SIG-M5 treated with dmso at 0.1 percent for 504 hours (cell line): Measurements from ENCODE around the gene NTM.

Experiments
- DNase-seq: peaks from one replicate; lab custom pipeline; 2025; ENCODE audit not compliant: unreplicated experiment; lab: John Stamatoyannopoulos, UW

The NTM gene

DNA sequence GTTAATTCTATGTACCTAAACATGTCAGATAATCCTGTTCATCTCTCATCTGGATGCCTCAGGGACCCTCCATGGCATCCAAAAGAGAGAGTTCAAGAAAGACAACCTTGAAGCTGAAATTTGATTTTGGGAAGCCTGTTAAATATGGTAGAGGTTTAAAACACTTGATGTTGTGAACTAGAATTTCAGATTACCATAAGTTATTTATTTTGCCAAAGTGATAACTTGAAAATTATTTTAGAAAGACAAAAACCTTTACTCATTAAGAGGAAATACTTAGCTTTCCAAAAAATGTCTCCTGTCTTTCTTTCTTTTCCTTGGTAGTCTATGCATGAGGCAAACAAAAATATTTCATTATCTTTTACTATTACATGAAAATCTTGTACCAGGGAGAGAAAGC lies 714.0 kb downstream of the NTM start:
- DNase-seq = no peak

DNA sequence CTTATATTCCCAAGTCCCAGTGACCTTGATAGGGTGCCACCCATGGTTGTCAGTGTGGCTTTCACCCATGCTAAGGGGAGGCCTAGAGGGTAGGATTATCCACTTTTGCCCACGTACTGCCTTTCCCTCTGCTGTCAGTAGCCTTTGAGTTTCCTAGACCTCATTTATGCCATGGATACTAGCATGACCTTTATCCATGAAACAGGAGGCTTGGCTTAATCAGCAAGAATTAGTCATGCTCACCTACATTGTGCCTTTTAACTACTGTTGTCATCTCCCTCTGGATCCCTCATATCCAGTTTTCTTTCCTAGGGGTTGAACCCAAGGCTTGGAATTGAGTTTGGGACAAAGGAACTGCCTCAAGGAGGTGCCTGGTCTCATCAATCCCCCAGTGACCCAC lies 716.7 kb downstream of the NTM start:
- no peak for DNase-seq

DNA sequence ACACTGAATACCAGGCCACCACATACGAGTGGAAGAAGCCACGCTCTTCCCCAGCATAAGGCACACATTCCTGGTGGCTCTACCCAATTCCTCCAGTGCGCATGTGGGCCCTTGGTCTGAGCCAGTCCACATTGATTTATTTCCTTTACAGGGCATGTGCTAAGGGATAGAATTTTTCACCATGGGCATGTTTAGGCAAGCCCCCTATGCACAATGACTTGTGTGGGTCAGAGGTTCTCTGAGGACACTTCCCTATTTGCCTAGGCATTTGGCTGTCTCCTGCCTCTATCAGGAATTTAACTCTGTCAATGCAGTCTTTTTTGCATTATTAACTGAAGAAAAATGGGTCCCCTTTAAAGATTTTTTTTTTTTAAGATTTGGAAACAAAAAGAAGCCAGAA lies 718.1 kb downstream of the NTM start:
- DNase-seq = no peak

DNA sequence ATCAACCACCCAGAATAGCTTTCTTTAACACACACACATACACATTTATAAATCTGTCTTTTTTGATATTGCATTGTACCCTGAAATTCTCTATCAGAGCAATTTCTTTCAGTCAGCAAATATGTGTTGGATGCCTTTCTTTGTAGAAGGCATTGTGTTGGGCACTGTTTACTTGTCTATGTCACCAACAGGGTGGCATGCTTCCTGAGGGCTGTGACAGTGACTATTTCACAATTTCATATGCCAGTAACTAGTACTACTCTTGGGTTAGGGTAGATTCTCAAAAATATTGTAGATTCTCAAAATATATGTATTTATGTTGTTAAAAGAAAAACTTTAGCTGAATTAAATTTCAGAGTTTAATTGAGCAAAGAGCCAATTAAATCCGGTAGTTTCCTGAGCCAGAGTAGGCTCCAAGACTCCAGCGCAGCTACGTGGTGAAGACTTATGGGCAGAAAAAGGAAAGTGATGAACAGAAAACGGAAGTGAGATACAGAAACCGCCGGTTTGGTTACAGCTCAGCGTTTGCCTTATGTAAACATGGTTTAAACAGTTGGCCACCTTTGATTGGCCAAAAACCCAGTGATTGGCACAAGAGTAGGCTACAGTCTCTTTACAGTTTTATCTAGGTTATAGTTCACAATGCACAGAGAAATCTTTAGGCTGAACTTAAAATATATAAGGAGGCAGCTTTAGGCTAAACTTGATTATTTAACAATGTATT lies 723.3 kb downstream of the NTM start:
- DNase-seq = no peak

DNA sequence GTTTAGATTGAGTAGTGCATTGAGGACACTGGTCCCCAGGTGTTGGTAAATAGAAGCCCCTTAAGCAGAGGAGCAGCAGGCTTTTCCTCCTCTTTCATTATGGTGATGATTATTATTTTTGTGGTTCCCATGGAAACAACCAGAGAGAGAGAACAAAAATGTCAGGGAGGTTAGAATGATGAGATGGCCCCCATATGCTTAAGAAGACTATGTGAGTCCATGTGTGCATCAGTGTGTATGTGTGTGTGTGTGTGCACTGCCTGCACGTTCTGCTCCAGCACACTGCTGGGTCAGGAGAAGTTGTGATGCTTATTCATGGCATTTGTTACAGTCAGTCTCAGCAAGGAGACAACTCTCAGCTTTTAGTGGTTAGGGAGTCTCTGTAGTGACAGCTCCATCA lies 724.2 kb downstream of the NTM start:
- DNase-seq = no peak

DNA sequence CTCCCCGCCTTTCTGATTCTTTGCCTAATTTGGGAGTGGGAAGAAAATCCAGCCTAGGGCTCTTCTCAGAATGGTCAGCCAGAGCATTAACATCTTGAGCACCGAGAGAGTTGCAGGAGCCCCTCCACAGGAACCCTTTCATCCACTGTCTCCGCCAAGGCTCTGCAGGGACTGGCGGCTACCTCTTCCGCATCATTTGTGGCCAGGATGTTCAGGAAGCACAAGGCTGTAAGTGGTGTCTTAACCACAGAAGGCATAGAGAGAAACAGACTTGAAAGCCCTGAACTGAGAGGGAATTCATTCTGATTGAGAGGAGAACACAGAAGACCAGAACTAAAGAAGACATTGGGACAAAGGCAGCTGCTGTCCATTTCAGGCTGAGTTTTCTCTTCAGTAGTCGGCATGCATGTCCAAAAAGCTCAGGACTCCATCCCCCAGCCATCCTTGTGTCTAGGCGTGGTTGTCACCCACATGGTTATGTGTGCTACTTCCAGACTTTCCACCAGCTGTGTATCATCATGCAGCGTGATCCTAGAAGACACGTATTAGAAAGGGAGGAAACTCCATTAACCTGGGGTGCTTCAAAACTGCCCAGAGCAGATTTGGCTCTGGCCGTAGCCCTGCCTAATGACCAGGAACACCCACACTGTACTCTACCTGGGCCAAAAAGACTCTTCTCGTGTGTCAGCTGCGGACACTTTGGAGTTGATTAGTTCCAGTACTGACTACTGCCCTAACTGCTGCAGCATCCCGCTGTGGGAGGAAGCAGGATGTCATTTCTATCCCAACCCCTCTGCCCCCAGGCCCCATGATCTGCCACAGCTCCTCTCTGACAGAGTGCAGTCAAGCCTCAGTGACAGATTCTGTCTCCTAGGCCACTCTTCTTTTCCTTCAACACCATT lies 725.1 kb downstream of the NTM start:
- no peak for DNase-seq

DNA sequence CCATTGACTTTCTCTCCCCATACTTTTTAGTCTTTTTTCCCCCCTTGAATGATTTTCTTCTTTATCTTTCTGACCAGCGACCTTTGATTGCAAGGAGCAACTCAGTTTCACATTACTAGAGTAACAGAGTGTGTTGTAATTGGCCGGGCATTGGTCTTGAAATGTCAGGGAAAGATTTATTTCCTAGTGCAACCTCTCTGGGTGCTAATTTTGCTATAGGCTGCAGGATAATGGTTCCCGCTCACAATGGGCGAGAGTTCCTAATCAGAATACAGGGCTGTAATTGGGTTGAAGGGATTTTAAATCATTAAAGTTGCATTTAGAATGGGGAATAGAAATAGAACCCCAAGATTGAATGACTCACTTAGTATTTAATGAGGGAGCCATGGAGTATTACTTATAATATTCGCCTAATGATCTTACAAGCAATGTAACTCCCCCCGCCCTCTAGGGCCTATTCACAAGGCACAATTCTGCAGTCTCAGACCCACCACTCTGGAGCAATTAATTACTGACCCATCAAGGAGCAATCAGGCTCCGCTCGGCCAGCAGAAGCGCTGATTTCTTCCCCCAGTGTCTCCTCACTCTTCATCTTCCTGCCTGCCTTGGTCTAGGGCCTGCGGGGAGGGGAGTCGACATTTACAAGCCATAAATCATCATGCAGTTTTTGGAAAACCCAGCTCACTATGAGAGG lies 725.9 kb downstream of the NTM start:
- DNase-seq = no peak

DNA sequence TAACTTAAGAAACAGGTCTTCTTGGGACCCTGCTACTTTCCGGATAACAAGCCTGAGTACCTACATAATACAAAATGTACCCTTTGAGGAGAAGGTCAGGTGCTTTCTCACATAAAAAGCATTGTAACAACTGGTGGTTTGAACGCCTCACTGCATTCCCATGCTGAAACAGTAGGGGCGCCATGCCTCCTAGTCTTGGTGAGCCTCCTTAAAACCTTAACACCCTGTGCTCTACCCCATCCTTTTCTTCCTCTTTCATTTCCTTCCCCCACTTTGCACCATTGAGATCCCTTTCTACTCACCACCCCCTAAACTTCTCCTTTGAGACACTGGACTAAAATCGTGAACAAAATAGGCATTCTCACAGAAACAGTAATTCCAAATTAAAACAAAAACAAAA lies 729.3 kb downstream of the NTM start:
- DNase-seq = peak; percentile 2

DNA sequence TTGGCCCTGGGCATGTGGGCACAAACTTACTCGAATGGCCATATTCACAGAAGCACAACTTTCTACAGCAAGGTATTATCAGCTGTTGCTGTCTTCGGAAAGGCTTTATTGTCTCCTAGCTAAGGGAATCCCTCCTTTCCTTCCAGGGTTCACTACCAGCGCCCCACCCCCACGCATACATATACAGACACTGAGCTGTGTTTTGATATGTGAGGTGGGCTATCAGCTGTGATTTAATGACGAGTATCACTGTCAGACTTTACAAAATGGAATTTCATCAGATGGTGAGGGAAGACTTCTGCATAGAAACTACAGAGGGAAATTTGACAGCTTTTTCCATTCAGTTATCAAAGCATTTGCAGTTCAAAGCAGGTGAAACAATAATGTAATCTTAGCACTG lies 730.2 kb downstream of the NTM start:
- DNase-seq = no peak

DNA sequence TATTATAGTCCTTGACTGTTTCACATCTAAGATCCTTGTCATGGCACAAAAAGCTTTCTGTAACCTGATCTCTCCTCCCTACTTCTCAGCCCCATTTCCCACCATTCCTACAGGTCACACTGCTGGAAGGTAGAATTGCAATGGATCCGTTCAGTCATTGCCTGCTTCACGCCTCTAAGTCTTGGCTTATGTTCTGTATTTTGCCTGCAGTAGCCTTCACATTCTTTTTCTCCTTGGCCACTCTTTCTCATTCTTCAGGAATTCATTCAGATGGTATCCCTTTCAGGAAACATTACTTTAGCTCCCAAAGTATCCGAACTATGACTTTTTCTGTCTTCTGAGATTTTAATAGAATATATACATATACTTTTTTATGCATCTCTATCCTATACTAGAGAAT lies 731.5 kb downstream of the NTM start:
- no peak for DNase-seq

DNA sequence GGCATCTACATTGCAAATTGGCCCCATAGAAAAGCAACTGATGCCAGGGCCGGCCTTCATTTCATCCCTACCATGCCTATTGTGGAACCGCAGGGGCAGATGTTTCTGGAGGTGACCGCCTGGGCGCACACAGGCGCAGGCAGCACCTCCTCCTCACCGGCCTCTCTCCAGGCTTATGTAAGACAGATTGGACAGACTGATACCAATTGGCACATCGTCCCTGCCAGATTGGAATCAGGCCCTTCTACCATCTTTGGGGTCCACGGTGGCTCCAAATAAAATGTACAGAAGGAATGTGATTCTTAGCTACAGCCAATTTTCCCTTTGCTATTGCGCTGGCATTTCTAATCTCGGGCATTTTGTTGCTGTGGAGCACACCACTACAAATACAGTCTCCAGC lies 732.6 kb downstream of the NTM start:
- DNase-seq = no peak

DNA sequence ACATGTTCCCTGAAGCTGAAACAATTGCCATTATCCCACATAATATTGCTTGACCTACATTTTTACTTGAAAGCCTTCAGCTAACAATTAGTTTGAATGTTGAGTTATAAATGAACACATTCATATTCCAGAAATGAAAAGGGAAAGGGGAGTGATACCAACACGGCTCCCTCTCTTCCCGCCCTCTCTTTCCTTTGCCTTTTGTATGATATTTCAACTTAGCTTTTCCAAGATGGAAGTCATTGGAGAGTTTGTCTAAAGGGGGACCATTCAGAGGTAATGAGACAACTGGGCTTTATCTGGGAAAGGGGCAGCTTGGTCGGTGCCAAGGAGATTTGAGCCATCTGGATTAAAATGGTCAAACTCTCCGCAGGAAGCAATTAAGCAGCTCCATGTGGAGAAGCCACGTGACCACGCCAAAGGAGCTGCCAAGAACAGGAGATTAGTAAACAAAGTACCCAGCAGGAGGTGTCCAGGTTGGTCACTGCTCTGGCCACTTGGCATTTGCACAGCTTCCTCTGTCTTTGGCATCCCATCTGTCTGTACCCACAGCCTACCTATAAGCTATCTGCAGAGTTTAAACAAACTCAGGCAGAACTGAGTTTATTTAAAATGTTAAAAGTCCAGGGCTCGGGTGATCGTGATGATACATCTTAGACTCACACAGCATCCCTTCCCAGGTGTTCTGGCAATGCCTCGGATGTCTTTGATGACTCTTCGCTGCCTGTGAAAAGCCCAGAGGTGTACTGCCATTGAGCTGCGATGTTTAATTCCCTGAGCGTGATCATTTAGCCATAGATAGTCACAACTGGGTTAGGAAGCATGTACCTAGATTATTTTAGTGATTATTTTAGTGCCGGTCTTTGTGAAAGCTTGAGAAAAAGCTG lies 735.9 kb downstream of the NTM start:
- no peak for DNase-seq

DNA sequence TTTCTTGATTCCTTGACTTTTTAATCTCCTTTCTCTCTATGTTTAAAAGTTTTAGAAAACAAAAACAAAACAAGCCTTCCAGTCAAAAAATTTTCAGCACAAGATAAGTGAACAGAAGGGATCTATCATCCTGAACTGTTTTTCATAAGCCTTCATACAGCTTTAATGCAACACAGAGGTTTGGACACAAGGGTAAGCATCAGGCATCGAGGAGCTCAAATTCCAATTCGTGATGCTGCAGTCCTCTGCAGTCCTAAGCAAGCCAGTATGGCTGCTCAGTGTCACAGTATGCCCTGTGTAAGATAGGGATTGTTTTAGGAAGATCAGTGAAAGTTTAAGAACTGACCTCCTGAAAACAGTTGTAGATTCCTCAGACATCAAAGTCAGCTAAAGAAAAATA lies 740.9 kb downstream of the NTM start:
- no peak for DNase-seq

DNA sequence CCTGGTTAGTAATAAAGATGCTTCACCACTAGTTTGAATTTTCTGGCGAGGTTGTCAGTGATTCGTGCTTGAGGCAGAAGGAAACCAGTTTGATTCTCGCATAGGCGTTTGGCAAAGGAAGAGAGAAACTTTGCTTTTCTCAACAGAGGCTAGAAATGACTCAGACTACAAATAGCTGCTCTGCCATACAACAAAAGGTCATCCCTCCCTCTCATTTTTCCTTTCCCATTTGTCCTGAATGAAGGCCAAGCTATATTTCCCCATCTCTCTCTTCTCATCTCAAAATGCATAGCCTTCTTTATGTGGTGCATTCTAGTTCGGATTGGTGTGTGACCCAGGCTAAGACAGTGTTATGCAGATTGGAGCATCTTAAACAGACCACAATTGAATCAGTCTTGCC lies 741.4 kb downstream of the NTM start:
- DNase-seq = no peak

DNA sequence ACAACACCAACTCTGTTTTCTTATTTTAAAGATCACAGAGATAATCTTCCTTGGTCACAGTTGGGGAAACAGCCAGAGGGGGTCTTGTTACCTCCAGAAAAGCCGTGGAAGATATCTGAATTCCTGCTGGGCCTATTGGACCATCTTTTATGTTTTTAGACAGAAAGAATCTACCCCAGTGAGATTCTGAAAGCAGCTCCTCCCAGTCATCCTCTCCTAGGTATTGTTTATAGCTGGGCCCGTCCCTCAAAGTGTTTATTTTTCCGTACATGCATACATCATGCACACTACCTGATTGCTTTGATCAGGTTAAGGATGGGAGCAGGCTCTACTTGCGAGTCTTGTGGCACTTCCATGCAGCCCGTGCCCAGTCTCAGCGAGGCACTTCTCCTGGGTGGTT lies 742.4 kb downstream of the NTM start:
- DNase-seq = no peak

DNA sequence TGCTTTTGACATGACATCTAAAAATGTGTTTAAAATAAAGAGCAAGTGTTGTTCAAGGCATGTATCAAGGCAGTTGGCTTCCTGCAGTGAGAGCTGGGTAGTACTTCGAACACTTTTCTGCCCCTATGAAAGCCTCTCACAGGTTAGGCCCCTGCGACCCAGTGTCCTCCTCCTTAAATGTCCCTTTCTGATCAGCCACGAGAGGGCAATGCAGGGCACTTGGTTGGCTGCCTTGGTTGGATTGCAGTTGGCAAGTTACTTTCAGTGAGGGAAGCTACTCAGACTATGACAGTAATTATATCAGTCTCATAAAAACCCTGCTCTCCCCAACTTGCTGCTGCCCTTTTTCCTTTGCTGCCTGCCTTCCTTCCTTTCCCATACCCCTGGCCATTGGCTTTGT lies 743.8 kb downstream of the NTM start:
- DNase-seq = no peak

DNA sequence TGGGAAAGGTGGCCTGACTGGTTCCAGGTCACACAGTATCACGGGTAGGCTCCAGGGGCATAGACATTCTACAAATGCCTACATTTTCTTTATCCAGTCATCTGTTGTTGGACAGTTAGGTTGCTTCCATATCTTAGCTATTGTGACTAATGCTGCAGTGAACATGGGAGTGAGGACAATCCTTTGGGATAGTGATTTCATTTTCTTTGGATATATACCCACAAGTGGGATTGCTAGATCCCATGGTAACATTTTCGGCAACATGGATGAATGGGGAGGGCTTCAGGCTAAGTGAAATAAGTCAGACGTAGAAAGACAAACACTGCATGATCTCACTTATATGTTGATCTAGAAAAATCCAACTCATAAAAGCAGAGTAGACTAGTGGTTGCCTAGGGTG lies 744.3 kb downstream of the NTM start:
- no peak for DNase-seq

DNA sequence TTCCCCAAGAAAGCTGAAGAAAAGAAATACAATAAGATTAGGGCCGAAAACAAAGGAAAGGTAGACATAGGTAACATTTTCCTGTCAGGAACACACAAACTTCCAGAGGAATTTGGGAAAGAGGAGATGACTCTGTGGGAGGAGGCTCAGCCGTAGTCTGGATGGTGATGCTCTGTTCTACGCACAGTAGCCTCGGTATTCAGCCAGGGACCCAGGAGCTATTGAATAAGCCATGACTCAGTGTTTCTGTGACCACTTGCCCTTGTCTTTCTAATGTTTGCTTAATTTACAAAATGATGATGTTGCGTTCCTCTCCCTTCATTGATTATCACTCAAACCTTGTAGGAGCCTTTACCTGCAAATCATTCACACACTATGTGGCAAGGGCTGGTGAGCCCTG lies 745.0 kb downstream of the NTM start:
- no peak for DNase-seq

DNA sequence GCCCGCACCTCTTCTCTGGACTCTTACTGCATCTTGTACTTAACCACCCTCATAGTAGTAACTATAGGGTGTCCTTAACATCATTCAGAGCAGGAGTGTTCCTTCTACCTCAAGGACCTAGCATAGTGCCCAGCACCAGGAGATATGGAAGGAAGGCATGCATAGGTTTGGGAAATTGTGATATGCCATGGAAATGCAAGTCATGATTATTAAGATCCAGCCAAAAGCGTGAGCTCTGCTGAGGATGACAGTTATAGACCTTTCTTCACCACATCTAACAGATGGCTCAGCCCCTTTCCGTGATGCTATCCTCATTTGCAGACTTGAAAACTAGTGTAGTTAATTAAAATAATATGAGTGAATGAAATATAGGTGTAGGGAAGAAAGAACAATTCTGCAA lies 746.1 kb downstream of the NTM start:
- no peak for DNase-seq

DNA sequence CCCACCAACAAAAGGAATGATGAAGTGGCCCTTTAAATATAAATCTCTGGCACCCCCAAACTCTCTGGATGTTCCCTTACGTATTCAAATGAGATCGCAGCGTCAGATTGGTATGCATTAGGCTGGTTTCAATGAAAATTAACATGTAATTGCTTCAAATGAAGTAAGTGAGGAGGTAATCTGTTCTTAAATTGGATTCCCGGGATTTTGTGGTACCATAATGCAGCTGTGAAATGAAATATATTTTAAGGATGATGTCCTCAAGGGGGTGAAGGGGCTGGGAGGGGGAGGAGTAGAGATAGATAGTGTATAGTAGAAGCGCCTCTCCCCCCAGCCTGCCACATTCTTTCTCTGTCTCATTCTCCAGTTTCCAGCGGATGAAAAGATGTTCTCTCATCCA lies 748.2 kb downstream of the NTM start:
- DNase-seq = no peak

DNA sequence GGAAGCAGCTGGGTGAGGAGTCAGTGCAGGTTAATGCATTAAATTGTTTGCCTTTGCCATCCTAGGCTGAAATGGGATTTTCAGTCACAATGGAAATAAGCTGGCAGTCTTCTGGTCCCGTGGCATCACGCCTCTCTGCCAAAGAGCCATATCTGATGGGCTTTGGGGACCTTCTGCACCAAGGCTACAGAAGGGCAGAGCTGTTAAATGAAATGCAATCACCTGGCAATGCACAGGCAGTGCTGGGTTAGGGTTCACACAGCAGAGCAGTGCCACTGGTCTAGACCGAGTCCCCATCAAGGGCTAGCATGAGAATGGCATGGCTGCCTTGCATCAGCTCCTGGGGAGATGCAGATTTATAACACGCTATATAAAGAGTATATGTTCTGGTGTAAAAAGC lies 749.2 kb downstream of the NTM start:
- no peak for DNase-seq
